Inflammatory macrophage treated with lipopolysaccharide for 4 hours (primary cell): ENCODE data around the gene RP9.
A peak's percentile ranks its signal among the peaks of the same experiment; 100 is the strongest.

Experiments
- DNase-seq: peaks from one replicate; pipeline ENCODE4 v3.0.0-alpha.2; 2020

RP9 gene

DNA sequence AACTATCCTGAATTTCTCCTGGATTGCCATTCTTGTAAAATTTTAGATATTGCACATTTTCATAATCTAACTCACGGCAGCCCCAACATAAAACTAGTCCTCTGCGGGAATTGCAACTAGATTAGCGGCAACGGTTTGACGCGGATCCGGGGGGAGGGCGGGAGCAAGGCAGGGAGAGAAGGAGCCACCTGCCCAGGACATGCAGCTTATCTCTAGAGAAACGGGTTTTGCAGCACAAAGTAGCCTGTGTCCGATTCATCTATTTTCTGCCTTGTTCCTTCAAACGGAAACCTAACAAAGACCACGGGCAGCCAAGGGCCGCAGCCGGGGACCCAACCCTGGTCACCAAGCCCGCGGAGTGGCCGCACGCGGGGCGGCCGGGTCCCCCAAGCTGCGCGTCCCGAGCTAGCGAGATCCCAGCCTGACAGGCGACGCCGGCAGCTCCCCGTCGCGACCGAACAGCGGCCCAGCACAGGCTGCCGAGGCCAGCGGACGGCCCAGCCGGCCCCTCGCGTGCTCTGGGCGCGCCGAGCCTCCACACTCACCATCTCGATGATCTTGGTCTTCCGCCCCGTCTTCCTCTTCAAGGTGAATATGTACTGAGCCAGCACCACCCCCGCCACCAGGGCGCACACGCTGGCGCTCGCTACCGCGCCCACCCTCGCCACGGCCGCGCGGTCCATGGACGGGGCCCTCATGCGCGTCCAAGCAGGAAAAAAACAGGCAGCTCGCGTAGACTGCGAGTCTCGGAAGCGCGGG, 47.0 kb downstream of the RP9 start, which contains the start of gene NT5C3A:
Gene NT5C3A, minus strand, starts transcription at position 754 of the 759 bp plus-strand sequence. Its CDS starts 71 bp downstream, at position 683.
- DNase-seq, result peak; percentile 28

DNA sequence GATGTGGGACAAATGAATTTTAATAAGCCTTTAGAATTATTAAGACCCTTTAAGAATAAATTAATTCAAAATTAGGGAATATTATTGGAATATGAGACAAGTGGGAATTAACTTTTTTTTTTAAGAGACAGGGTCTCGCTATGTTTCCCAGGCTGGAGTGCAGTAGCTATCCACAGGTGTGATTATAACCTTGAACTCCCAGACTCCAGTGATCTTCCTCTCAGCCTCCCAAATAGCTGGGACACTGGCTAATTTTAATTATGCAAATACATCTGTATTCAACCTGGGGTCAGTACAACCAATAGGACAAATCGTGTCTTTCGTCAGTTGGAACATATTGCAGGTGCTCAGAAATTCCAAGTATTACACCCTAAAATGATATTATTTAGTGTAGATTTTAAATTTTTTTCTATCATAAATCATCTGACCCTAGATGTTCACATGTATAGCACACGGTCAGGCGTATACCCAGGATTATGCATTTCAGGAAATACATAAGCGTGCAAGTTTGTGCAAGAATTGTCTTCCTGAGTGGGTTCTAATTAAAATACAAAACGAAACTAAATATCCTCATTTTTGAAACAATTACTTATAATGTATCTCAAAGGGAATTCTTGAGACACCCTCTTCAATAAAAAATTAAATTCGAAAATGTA, 47.8 kb downstream of the RP9 start:
- peak; percentile 55 for DNase-seq

DNA sequence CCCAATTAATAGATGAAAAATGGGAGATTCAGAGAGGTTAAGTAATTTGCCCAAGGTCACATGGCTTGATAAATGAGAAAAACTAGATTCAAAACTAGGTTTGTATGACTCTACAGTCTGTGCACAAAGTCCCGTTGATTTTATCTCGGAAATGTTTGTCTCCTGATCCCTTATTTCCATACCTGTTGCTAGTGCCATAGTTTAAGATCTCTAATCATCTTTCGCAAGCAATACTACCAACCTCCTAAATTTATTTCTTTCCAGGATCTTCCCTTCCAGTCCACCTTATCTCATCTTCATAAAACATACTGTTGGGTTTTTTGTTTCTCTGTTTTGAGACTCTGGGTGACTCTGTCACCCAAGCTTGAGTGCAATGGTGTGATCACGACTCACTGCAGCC, 49.6 kb downstream of the RP9 start:
- no peak for DNase-seq

DNA sequence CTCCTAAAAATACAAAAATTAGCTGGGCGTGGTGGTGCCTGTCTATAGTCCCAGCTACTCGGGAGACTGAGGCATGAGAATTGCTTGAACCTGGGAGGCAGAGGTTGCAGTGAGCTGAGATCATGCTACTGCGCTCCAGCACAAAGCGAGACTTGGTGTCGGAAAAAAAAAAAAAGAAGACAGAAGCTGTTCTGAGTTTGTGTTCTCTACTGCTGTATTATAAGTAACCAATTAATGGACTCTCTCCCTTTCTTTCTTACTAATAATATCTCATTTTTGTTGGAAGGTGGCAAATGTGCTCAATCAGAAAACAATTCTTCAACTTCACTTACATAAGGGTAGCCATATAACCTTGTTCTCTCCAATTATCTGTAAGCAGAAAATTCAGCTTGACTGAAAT, 54.0 kb downstream of the RP9 start:
- DNase-seq, result no peak

- peak; percentile 29 for DNase-seq
These were observed 54.8 kb downstream of the RP9 start for GRCh38 chr7:33054261-33054964.

GRCh38 chr7:33053721-33054120, 55.5 kb downstream of the RP9 start:
- no peak for DNase-seq

GRCh38 chr7:33050535-33051318, 58.5 kb downstream of the RP9 start:
- peak; percentile 83 for DNase-seq

DNA sequence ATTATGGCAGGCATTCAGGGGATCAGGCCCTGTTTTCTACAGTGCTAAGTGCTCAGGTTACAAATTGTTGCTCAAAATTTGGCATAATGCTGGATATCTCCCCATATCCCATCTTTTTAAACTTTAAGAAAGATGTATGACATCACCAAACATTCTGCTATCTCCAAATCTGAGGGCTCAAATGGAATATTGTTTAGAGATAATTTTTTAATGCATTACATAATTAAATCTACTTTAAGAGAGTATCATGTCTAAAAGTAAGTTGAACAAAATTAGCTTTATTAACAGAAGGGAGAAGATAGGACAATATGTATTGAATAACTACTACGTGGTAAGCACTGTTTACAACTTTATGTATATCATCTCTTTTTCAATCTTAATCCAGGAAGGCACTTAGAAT, 60.5 kb downstream of the RP9 start:
- no peak for DNase-seq

GRCh38 chr7:33048257-33048656, 60.9 kb downstream of the RP9 start:
- DNase-seq, result no peak

DNA sequence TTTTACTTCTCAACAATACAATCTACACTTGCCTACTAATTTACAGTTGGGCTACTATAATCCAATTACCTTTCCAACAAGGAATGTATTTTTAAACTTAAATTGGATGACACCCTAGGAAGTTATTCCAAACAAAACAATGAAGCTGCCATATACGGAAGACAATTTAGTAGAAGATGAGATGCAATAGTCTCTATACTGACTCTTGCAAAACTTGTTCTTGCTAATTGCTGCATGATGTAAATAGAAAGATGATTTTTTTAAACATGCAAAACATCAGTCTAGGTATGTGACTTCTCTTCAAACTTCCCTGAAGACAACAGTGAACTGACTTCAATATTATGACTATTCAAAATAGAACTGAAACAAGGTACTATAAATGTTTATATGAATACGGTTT, 64.2 kb downstream of the RP9 start:
- peak; percentile 27 for DNase-seq
